ENCODE data around the gene ANKRD23. TPM values are rescaled to one million over a fixed set of nuclear protein-coding genes. Genes with fewer than 3 reads are reported as not detected.

ANKRD23 gene
- total and polyA plus RNA-seq, 2 of the 4 experiments (the other 2 are of a cell fraction), result 0.54 to 1.5 TPM

DNA sequence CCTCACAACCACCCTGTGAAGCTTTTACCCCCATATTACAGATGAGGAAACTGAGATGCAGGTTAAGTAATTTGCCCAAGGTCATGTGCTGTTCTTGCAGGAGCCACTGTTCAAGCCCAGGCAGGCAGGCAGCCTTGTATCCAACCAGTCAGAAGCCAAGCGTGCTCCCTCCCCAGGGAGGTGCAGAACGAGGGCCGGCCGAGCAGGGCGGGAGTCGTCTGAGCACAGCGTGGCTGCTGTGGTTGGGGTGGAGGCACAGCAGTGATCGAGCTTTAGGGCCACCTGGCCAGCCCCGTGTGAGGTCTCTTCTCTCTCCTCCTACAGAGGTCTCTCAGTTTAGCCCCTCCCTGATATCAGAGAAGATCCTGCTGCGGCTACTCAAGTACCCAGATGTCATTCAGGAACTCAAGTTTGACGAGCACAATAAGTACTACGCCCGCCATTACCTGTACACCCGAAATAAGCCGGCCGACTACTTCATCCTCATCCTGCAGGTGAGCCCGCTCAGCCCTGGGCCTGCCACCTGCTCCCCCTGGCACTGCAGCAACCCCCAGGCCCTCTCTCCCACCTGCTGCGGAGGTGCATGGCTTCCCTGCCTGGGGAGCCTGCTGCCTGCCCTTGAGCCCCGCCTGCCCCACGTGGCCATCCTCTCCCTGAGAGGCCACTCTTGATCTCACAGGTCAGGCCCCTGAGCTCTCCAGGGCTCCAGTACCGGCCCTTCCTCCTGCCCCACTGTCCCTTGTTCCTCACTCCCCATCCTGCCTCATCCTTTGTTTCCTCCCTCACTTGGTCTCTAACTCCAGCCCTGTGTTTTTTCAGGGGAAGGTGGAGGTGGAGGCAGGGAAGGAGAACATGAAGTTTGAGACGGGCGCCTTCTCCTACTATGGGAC lies 44.8 kb downstream of the ANKRD23 start (continued):
- TF ChIP-seq BHLHE40 (IDR thresholded peaks at IDR 0.05; ENCODE audit: low read depth, low read length) (no peak), MXI1 (IDR thresholded peaks at IDR 0.05; ENCODE audit: borderline replicate concordance, low read depth, low read length) (no peak)
- TF ChIP-seq, protein P1, sequence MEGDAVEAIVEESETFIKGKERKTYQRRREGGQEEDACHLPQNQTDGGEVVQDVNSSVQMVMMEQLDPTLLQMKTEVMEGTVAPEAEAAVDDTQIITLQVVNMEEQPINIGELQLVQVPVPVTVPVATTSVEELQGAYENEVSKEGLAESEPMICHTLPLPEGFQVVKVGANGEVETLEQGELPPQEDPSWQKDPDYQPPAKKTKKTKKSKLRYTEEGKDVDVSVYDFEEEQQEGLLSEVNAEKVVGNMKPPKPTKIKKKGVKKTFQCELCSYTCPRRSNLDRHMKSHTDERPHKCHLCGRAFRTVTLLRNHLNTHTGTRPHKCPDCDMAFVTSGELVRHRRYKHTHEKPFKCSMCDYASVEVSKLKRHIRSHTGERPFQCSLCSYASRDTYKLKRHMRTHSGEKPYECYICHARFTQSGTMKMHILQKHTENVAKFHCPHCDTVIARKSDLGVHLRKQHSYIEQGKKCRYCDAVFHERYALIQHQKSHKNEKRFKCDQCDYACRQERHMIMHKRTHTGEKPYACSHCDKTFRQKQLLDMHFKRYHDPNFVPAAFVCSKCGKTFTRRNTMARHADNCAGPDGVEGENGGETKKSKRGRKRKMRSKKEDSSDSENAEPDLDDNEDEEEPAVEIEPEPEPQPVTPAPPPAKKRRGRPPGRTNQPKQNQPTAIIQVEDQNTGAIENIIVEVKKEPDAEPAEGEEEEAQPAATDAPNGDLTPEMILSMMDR (conservative IDR thresholded peaks at IDR 0.05; ENCODE audit: low read depth, low read length), result no peak

Data from IMR-90 (cell line).